GM23338 (cell line): Measurements from ENCODE around the gene ADAMTS17. TPM values are rescaled to one million over a fixed set of nuclear protein-coding genes. Genes with fewer than 3 reads are reported as not detected.

ENCODE experiments used
- ETS1 ChIP-seq: IDR thresholded peaks from 2 replicates; pipeline ENCODE4 v1.6.1; 2016; ENCODE audit warnings: antibody characterized with exemption
- EZH2 ChIP-seq: fragments of 200-600 bp; sonication (generic); IDR thresholded peaks from one replicate; pipeline ENCODE4 v1.8.0; 2017; ENCODE audit warnings: antibody characterized with exemption, mild to moderate bottlenecking, low read depth; ENCODE audit not compliant: unreplicated experiment
- REST ChIP-seq: IDR thresholded peaks from one replicate; pipeline ENCODE4 v1.6.1; 2018; ENCODE audit warnings: antibody characterized with exemption; ENCODE audit not compliant: unreplicated experiment
- ZNF462 ChIP-seq: fragments of 250-450 bp; sonication (Bioruptor Pico); IDR thresholded peaks from 2 replicates; pipeline ENCODE4 v1.5.0; 2020; ENCODE audit warnings: mild to moderate bottlenecking, moderate library complexity
- polyA plus RNA-seq: library from polyadenylated mRNA; unstranded; fragments of >200 nt; fragmentation: Nextera tagmentation; extraction: Ambion mirVana; gene quantifications from 2 replicates; pipeline ENCODE4 v1.2.1, GENCODE V29; 2016
- total RNA-seq: library from RNA; depleted of rRNA; stranded (reverse); fragments of >200 nt; shearing (Covaris generic); gene quantifications from 2 replicates; pipeline ENCODE4 v1.2.3, GENCODE V29; 2014

The ADAMTS17 gene
- total and polyA plus RNA-seq, 2 experiments from 2014 or later: 0.60 to 3.8 TPM

- TF ChIP-seq ZNF462 (CRISPR knock-in tag) (no peak), REST (no peak), ETS1 (no peak), EZH2 (no peak)
These were observed 229.0 kb downstream of the ADAMTS17 start (continued) for GRCh38 chr15:100112636-100113305.
